HEK293 (cell line): ENCODE data around the gene RPS15A.
"Not testable (repeated sequence)": the region's sequence is repeated elsewhere in the genome, so short reads cannot be mapped to it uniquely, and the experiment has no call there.

Experiments used
- CTCF ChIA-PET: fragments of 350-600 bp; formaldehyde crosslinking; extraction: SDS; loops from one replicate; lab custom pipeline; 2021; ENCODE audit warnings: antibody characterized with exemption; lab: Yijun Ruan, JAX
- POLR2A ChIA-PET: fragments of 300-600 bp; formaldehyde crosslinking; extraction: SDS; loops from one replicate; lab custom pipeline; 2020; ENCODE audit warnings: antibody characterized with exemption, inconsistent platforms; lab: Yijun Ruan, JAX
- H3K27ac ChIP-seq: fragments of 200-500 bp; sonication (Bioruptor generic); 2 replicates; pipeline ENCODE4 v1.5.1; 2014; ENCODE audit warnings: low read depth, low read length, control low read depth, inconsistent platforms; ENCODE audit errors: extremely low read depth
- H3K36me3 ChIP-seq, 2 experiments: fragments of 200-500 bp in 1 of 2; sonication (Bioruptor generic) in 1 of 2; 1 replicate in 1 of 2; 2 replicates in 1 of 2; pipeline ENCODE4 v1.5.1; 2014 to 2017; ENCODE audit warnings: inconsistent platforms in 2 of 2, low read length in 2 of 2; ENCODE audit not compliant: control insufficient read depth in 2 of 2, insufficient read depth in 1 of 2
- H3K4me1 ChIP-seq: fragments of 200-500 bp; sonication (Bioruptor generic); 2 replicates; pipeline ENCODE4 v1.5.1; 2014; ENCODE audit warnings: mild to moderate bottlenecking, low read length, inconsistent platforms; ENCODE audit not compliant: control insufficient read depth, insufficient read depth
- H3K4me3 ChIP-seq: 2 replicates; pipeline ENCODE4 v1.5.1; 2011; ENCODE audit warnings: low read depth, mild to moderate bottlenecking, control low read depth, low read length, moderate library complexity
- H3K9me3 ChIP-seq: fragments of 200-500 bp; sonication (Bioruptor generic); 2 replicates; pipeline ENCODE4 v1.5.1; 2014; ENCODE audit warnings: low read depth, low read length, inconsistent platforms; ENCODE audit not compliant: control insufficient read depth, insufficient read depth
- CTCF ChIP-seq: fragments of 450-650 bp; formaldehyde crosslinking; IDR thresholded peaks from 2 replicates; pipeline ENCODE4 v1.5.1; 2016; ENCODE audit warnings: missing biosample characterization, missing genetic modification characterization
- EGR2 ChIP-seq: fragments of 450-650 bp; formaldehyde crosslinking; IDR thresholded peaks from 2 replicates; pipeline ENCODE4 v1.5.1; 2016; ENCODE audit warnings: low read depth, missing biosample characterization, missing genetic modification characterization
- ZFHX2 ChIP-seq: fragments of 450-650 bp; formaldehyde crosslinking; conservative IDR thresholded peaks from 2 replicates; pipeline ENCODE4 v1.5.1; 2016; ENCODE audit warnings: missing biosample characterization, missing genetic modification characterization
- ZNF366 ChIP-seq: fragments of 450-650 bp; formaldehyde crosslinking; conservative IDR thresholded peaks from 2 replicates; pipeline ENCODE4 v1.5.1; 2016; ENCODE audit warnings: missing biosample characterization, missing genetic modification characterization
- ZNF513 ChIP-seq: fragments of 450-650 bp; IDR thresholded peaks from 2 replicates; pipeline ENCODE4 v1.5.1; 2018; ENCODE audit warnings: missing biosample characterization, missing genetic modification characterization
- ZNF654 ChIP-seq: fragments of 450-650 bp; formaldehyde crosslinking; IDR thresholded peaks from 2 replicates; pipeline ENCODE4 v1.5.1; 2016; ENCODE audit warnings: low read depth, missing biosample characterization, missing genetic modification characterization

The RPS15A gene

GRCh38 chr16:18762713-18763112 is 27.4 kb downstream of the RPS15A start:
- H3K4me3 ChIP-seq, H3K27ac ChIP-seq, H3K4me1 ChIP-seq, CTCF ChIA-PET, H3K36me3 ChIP-seq, POLR2A ChIA-PET, H3K9me3 ChIP-seq: not testable (repeated sequence)

GRCh38 chr16:18759598-18760520 is 30.3 kb downstream of the RPS15A start:
- H3K36me3 ChIP-seq, POLR2A ChIA-PET, H3K9me3 ChIP-seq, H3K4me1 ChIP-seq, H3K27ac ChIP-seq, H3K4me3 ChIP-seq: not testable (repeated sequence)
- TF ChIP-seq EGR2: peak; percentile 86
- peak; percentile 60 for TF ChIP-seq ZFHX2 (tag by site-specific recombination)
- peak; percentile 43; the same call in 1 of the 2 replicates for TF ChIP-seq CTCF
- TF ChIP-seq ZNF513 (tag by site-specific recombination): 0 out of 2 replicates have a peak, but pooled peaks have one; percentile 11
- peak; percentile 77 for TF ChIP-seq ZNF654
- peak; percentile 48; the same call in 1 of the 2 replicates for TF ChIP-seq ZNF366
- CTCF ChIA-PET: interaction anchor here (0.7 kb wide), 1 partner anchor 1283 kb away, joined by 3 read pairs; no protein-coding TSS in a partner anchor

- H3K36me3 ChIP-seq, CTCF ChIA-PET, H3K27ac ChIP-seq, H3K4me3 ChIP-seq, H3K9me3 ChIP-seq, POLR2A ChIA-PET, H3K4me1 ChIP-seq: not testable (repeated sequence)
Observed at GRCh38 chr16:18757960-18758660, 32.0 kb downstream of the RPS15A start.

GRCh38 chr16:18756639-18757038 is 33.5 kb downstream of the RPS15A start:
- H3K4me3 ChIP-seq, H3K4me1 ChIP-seq, POLR2A ChIA-PET, H3K9me3 ChIP-seq, H3K36me3 ChIP-seq, CTCF ChIA-PET, H3K27ac ChIP-seq: not testable (repeated sequence)

- POLR2A ChIA-PET, H3K4me1 ChIP-seq, H3K36me3 ChIP-seq, CTCF ChIA-PET, H3K9me3 ChIP-seq, H3K4me3 ChIP-seq, H3K27ac ChIP-seq: not testable (repeated sequence)
Observed at GRCh38 chr16:18742870-18743269, 47.3 kb downstream of the RPS15A start.

- H3K4me1 ChIP-seq, H3K9me3 ChIP-seq, H3K4me3 ChIP-seq, CTCF ChIA-PET, POLR2A ChIA-PET, H3K27ac ChIP-seq, H3K36me3 ChIP-seq: not testable (repeated sequence)
Observed at GRCh38 chr16:18740027-18740426, 50.1 kb downstream of the RPS15A start.

GRCh38 chr16:18738768-18739167 is 51.4 kb downstream of the RPS15A start:
- H3K36me3 ChIP-seq, H3K4me3 ChIP-seq, H3K9me3 ChIP-seq, H3K4me1 ChIP-seq, H3K27ac ChIP-seq, POLR2A ChIA-PET: not testable (repeated sequence)
- CTCF ChIA-PET: interaction anchor here (0.6 kb wide), 1 partner anchor 202 kb away, joined by 3 read pairs; no protein-coding TSS in a partner anchor

- H3K4me3 ChIP-seq, H3K4me1 ChIP-seq, H3K36me3 ChIP-seq, CTCF ChIA-PET, H3K27ac ChIP-seq, POLR2A ChIA-PET, H3K9me3 ChIP-seq: not testable (repeated sequence)
Observed at GRCh38 chr16:18734279-18734678, 55.9 kb downstream of the RPS15A start.
